Activated B cell treated with CpG ODN at 0.5 μM for 24 hours (primary cell): ENCODE measurements around the gene ZMYND8. TPM values are rescaled to one million over a fixed set of nuclear protein-coding genes. Genes with fewer than 3 reads are reported as not detected.
A peak's percentile ranks its signal among the peaks of the same experiment; 100 is the strongest.

ENCODE experiments used
- ATAC-seq: fragments of 200-7000 bp; cut with Tn5 transposase; one replicate; pipeline ENCODE4 v1.10.0; 2021; ENCODE audit warnings: low read depth, mild to moderate bottlenecking, moderate library complexity
- CTCF ChIA-PET: fragments of 350-600 bp; sonication (Branson Sonifier 250); formaldehyde crosslinking; loops from one replicate; lab custom pipeline; 2021; ENCODE audit warnings: antibody characterized with exemption; lab: Charles Lee
- POLR2A ChIA-PET: fragments of 350-600 bp; sonication (Branson Sonifier 250); formaldehyde crosslinking; loops from one replicate; lab custom pipeline; 2021; ENCODE audit warnings: antibody characterized with exemption; lab: Charles Lee
- DNase-seq: peaks from one replicate; pipeline ENCODE4 v3.0.0; 2022
- H3K27ac Mint-ChIP-seq: one replicate; pipeline ENCODE4 v1.8.0; 2020; ENCODE audit warnings: mixed read lengths
- H3K27me3 Mint-ChIP-seq: one replicate; pipeline ENCODE4 v1.8.0; 2021; ENCODE audit warnings: mixed read lengths
- H3K36me3 Mint-ChIP-seq: one replicate; pipeline ENCODE4 v1.8.0; 2021; ENCODE audit warnings: low read depth, mixed read lengths
- H3K4me1 Mint-ChIP-seq: one replicate; pipeline ENCODE4 v1.8.0; 2021; ENCODE audit warnings: mixed read lengths
- H3K4me3 Mint-ChIP-seq: one replicate; pipeline ENCODE4 v1.8.0; 2020; ENCODE audit warnings: mild to moderate bottlenecking, mixed read lengths
- H3K9me3 Mint-ChIP-seq: one replicate; pipeline ENCODE4 v1.8.0; 2020; ENCODE audit warnings: mixed read lengths
- intact Hi-C: fragments of 100-400 bp; cut with micrococcal nuclease; formaldehyde crosslinking; loops from one replicate; pipeline ENCODE4 v1.15.1; 2024
- total RNA-seq: library from RNA; stranded (reverse); gene quantifications from 2 replicates; pipeline ENCODE4 v1.2.3, GENCODE V29; 2022
- TF ChIP-seq, protein P1 (sequence below): fragments of 200-600 bp; IDR thresholded peaks from one replicate; pipeline ENCODE4 v1.8.0; 2022; ENCODE audit warnings: antibody characterized with exemption, mild to moderate bottlenecking

ZMYND8 gene
- total RNA-seq, 1 donor from 2014 or later, result 42.6 TPM

- POLR2A ChIA-PET, result interaction anchor here (0.7 kb wide), 1 partner anchor 40 kb away, joined by 3 read pairs; no protein-coding TSS in a partner anchor
Observed at GRCh38 chr20:47297746-47298145, 58.8 kb downstream of the ZMYND8 start.

GRCh38 chr20:47296950-47297349, 59.5 kb downstream of the ZMYND8 start:
- POLR2A ChIA-PET, result interaction anchor here (0.7 kb wide), 1 partner anchor 39 kb away, joined by 3 read pairs; no protein-coding TSS in a partner anchor
- DNase-seq (no peak), ATAC-seq (no peak)
- TF ChIP-seq, protein P1, sequence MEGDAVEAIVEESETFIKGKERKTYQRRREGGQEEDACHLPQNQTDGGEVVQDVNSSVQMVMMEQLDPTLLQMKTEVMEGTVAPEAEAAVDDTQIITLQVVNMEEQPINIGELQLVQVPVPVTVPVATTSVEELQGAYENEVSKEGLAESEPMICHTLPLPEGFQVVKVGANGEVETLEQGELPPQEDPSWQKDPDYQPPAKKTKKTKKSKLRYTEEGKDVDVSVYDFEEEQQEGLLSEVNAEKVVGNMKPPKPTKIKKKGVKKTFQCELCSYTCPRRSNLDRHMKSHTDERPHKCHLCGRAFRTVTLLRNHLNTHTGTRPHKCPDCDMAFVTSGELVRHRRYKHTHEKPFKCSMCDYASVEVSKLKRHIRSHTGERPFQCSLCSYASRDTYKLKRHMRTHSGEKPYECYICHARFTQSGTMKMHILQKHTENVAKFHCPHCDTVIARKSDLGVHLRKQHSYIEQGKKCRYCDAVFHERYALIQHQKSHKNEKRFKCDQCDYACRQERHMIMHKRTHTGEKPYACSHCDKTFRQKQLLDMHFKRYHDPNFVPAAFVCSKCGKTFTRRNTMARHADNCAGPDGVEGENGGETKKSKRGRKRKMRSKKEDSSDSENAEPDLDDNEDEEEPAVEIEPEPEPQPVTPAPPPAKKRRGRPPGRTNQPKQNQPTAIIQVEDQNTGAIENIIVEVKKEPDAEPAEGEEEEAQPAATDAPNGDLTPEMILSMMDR, result no peak
- intact Hi-C loops, result loop anchor here (1.0 kb wide), 1 partner anchor 87 kb away; no protein-coding TSS in a partner anchor
- Mint-ChIP-seq H3K4me3 (no peak overlapping the region), H3K36me3 (peaks cover 84% of the 10 kb centered on the region), H3K27ac (no peak overlapping the region), H3K27me3 (no peaks in the 10 kb centered on the region), H3K9me3 (no peaks in the 10 kb centered on the region), H3K4me1 (no peaks in the 10 kb centered on the region)
- CTCF ChIA-PET, result interaction anchor here (0.6 to 2.5 kb wide), 6 partner anchors 23 to 304 kb away, joined by 3 to 27 read pairs (median 4); no protein-coding TSS in a partner anchor

More at GRCh38 chr20:47297746-47298145, 58.8 kb downstream of the ZMYND8 start:
- no peak for DNase-seq
- CTCF ChIA-PET, result interaction anchor here (0.9 to 2.5 kb wide), 4 partner anchors 24 to 303 kb away, joined by 3 to 27 read pairs (median 8); no protein-coding TSS in a partner anchor
- no peak overlapping the region for H3K4me3 Mint-ChIP-seq
- no peaks in the 10 kb centered on the region for H3K27me3 Mint-ChIP-seq
- no peaks in the 10 kb centered on the region for H3K4me1 Mint-ChIP-seq
- H3K36me3 Mint-ChIP-seq, result peaks cover 81% of the 10 kb centered on the region
- no peak overlapping the region for H3K27ac Mint-ChIP-seq
- ATAC-seq, result no peak
- no peaks in the 10 kb centered on the region for H3K9me3 Mint-ChIP-seq
- TF ChIP-seq, protein P1, result no peak
- intact Hi-C loops, result loop anchor here (1.0 kb wide), 1 partner anchor 87 kb away; no protein-coding TSS in a partner anchor

GRCh38 chr20:47295921-47296426, 60.5 kb downstream of the ZMYND8 start:
- no peak for ATAC-seq
- ChIA-PET CTCF (interaction anchor here (2.4 kb wide), 1 partner anchor 88 kb away, joined by 27 read pairs; no protein-coding TSS in a partner anchor), POLR2A (no interaction called here)
- no peaks in the 10 kb centered on the region for H3K4me1 Mint-ChIP-seq
- no peaks in the 10 kb centered on the region for H3K27me3 Mint-ChIP-seq
- no peak for DNase-seq
- no peak overlapping the region for H3K4me3 Mint-ChIP-seq
- intact Hi-C loops, result no loop called here
- TF ChIP-seq, protein P1, result no peak
- no peaks in the 10 kb centered on the region for H3K9me3 Mint-ChIP-seq
- no peak overlapping the region for H3K27ac Mint-ChIP-seq
- H3K36me3 Mint-ChIP-seq, result peaks cover 87% of the 10 kb centered on the region

DNA sequence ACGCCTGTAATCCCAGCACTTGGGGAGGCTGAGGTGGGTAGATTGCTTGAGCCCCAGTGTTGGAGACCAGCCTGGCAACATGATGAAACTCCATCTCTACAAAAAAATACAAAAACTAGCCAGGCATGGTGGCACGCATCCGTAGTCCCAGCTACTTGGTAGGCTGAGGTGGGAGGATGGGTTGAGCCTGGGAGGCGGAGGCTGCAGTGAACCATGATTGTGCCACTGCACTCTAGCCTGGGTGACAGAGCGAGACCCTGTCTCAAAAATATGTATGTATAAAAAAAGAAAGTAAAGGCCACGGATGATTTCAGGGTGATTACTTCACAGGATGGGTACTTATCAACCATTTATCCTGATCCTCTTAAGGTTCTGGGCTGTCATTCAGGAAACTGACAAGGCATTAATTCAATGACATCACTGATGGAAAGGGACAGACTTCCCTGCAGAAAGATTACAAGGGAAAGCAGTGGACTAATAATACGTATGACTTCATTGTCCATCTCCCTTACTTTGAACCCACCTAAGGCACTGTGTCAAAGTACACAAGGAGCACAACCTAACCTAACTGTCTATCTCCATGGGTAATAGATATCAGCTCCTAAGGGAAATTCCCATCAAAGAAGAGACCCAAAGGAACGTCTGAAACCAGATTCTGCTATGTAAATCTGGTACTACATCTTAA, 61.2 kb downstream of the ZMYND8 start:
- Mint-ChIP-seq H3K36me3 (peaks cover 88% of the 10 kb centered on the region), H3K27ac (peak overlapping the region; percentile 59), H3K27me3 (no peaks in the 10 kb centered on the region), H3K4me3 (no peak overlapping the region), H3K9me3 (no peaks in the 10 kb centered on the region), H3K4me1 (no peaks in the 10 kb centered on the region)
- ChIA-PET POLR2A (no interaction called here), CTCF (interaction anchor here (0.6 to 2.4 kb wide), 3 partner anchors 89 to 152 kb away, joined by 3 to 27 read pairs (median 3); no protein-coding TSS in a partner anchor)
- ATAC-seq (peak; percentile 47), DNase-seq (no peak)
- intact Hi-C loops, result no loop called here
- TF ChIP-seq, protein P1, result no peak

DNA sequence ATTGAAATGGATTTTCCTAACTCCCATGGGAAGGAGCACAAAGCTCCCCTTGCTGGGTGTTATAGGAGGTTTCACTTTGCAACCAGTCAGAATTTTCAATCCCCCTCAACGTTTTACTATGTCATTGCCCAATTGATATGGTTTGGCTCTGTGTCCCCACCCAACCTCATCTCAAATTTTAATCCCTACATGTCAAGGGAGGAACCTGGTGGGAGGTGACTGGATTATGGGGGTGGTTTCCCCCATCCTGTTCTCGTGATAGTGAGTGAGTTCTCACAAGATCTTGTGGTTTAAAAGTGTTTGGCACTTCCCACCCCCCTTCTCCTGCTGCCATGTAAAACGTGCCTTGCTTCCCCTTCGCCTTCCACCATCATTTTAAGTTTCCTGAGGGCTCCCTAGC, 62.9 kb downstream of the ZMYND8 start:
- no peaks in the 10 kb centered on the region for H3K4me1 Mint-ChIP-seq
- H3K27ac Mint-ChIP-seq, result peak overlapping the region; percentile 71
- no peak for DNase-seq
- no peak overlapping the region for H3K4me3 Mint-ChIP-seq
- peaks cover 91% of the 10 kb centered on the region for H3K36me3 Mint-ChIP-seq
- intact Hi-C loops, result no loop called here
- no peaks in the 10 kb centered on the region for H3K27me3 Mint-ChIP-seq
- no peak for ATAC-seq
- H3K9me3 Mint-ChIP-seq, result no peaks in the 10 kb centered on the region
- ChIA-PET CTCF (interaction anchor here (0.6 to 0.9 kb wide), 2 partner anchors 43 to 90 kb away, joined by 3 to 4 read pairs; no protein-coding TSS in a partner anchor), POLR2A (no interaction called here)
- TF ChIP-seq, protein P1, result no peak
